ENCODE data around the gene PTDSS2. TPM values are rescaled to one million over a fixed set of nuclear protein-coding genes. Genes with fewer than 3 reads are reported as not detected.

PTDSS2 gene
- polyA plus RNA-seq, 3 donors = 9.3 to 18.3 (median 12.4) TPM

- Histone ChIP-seq H3K27ac (ENCODE audit: low read depth in 1 of 2, low read length in 2 of 2) (no peak overlapping the region), H4K20me1 (ENCODE audit: insufficient read depth, low read length) (peaks cover 27% of the 10 kb centered on the region), H3K36me3 (replicated peaks in 1 of 2; ENCODE audit: control insufficient read depth in 1 of 2, insufficient read depth in 2 of 2, low read length in 2 of 2) (peaks cover 30 to 34% of the 10 kb centered on the region in 2 donors), H3K79me2 (ENCODE audit: insufficient read depth, low read length) (no peaks in the 10 kb centered on the region), H3K9me3 (replicated peaks in 1 of 2; ENCODE audit: control insufficient read depth in 1 of 2, insufficient read depth in 1 of 2, low read length in 2 of 2) (peaks cover 0 to 1% of the 10 kb centered on the region in 2 donors), H3K4me2 (replicated peaks; ENCODE audit: extremely low read depth, low read length, poor library complexity, severe bottlenecking) (no peak overlapping the region), H3K4me3 (replicated peaks in 1 of 3; ENCODE audit: low read depth in 2 of 3, low read length in 3 of 3) (no peak overlapping the region), H2AFZ (ENCODE audit: insufficient read depth, low read depth, low read length, poor library complexity, severe bottlenecking) (no peak overlapping the region), H3K4me1 (ENCODE audit: control insufficient read depth in 1 of 2, insufficient read depth in 2 of 2, low read length in 2 of 2) (no peaks in the 10 kb centered on the region), H3K9ac (ENCODE audit: insufficient read depth, low read length, poor library complexity, severe bottlenecking) (no peak overlapping the region), H3K27me3 (ENCODE audit: control insufficient read depth in 2 of 2, insufficient read depth in 2 of 2, low read length in 2 of 2) (no peaks in the 10 kb centered on the region)
- Mint-ChIP-seq H3K9me3 (no peaks in the 10 kb centered on the region), H3K36me3 (peaks cover 22 to 43% of the 10 kb centered on the region in 2 donors), H3K27ac (peak overlapping the region in 2 of 7 donors; percentile 21 to 54), H3K4me3 (no peak overlapping the region), H3K4me1 (no peaks in the 10 kb centered on the region), H3K27me3 (ENCODE audit: low read depth in 3 of 3) (peaks cover 0 to 2% (median 0%) of the 10 kb centered on the region in 3 donors)
- DNase-seq = no peak
- WGBS (ENCODE audit: insufficient coverage) = 94% methylated on average over 35 of the region's 38 CpGs
- TF ChIP-seq CTCF (IDR thresholded peaks at IDR 0.05) = no peak
- intact Hi-C loops (cut with micrococcal nuclease) = no loop called here
These were observed 40.3 kb downstream of the PTDSS2 start for GRCh38 chr11:490186-490929.

GRCh38 chr11:490930-491260, 40.8 kb downstream of the PTDSS2 start:
- peaks cover 1% of the 10 kb centered on the region for H3K79me2 ChIP-seq (ENCODE audit: insufficient read depth, low read length)
- Mint-ChIP-seq H3K27me3 (ENCODE audit: low read depth in 3 of 3) (peaks cover 0 to 2% (median 0%) of the 10 kb centered on the region in 3 donors), H3K36me3 (peaks cover 25 to 49% of the 10 kb centered on the region in 2 donors), H3K27ac (peak overlapping the region in 2 of 7 donors; percentile 21 to 50), H3K4me1 (no peaks in the 10 kb centered on the region), H3K4me3 (no peak overlapping the region), H3K9me3 (no peaks in the 10 kb centered on the region)
- intact Hi-C loops (cut with micrococcal nuclease) = no loop called here
- H3K27me3 ChIP-seq (ENCODE audit: control insufficient read depth in 2 of 2, insufficient read depth in 2 of 2, low read length in 2 of 2) = no peaks in the 10 kb centered on the region
- DNase-seq = no peak
- H3K4me3 ChIP-seq (replicated peaks in 1 of 3; ENCODE audit: low read depth in 2 of 3, low read length in 3 of 3) = no peak overlapping the region
- no peak overlapping the region for H3K9ac ChIP-seq (ENCODE audit: insufficient read depth, low read length, poor library complexity, severe bottlenecking)
- H3K27ac ChIP-seq (ENCODE audit: low read depth in 1 of 2, low read length in 2 of 2) = no peak overlapping the region
- H3K9me3 ChIP-seq (replicated peaks in 1 of 2; ENCODE audit: control insufficient read depth in 1 of 2, insufficient read depth in 1 of 2, low read length in 2 of 2) = no peaks in the 10 kb centered on the region
- H3K4me1 ChIP-seq (ENCODE audit: control insufficient read depth in 1 of 2, insufficient read depth in 2 of 2, low read length in 2 of 2) = no peaks in the 10 kb centered on the region
- H2AFZ ChIP-seq (ENCODE audit: insufficient read depth, low read depth, low read length, poor library complexity, severe bottlenecking) = no peak overlapping the region
- peaks cover 33% of the 10 kb centered on the region for H4K20me1 ChIP-seq (ENCODE audit: insufficient read depth, low read length)
- WGBS (ENCODE audit: insufficient coverage) = 89% methylated on average over 15 of the region's 15 CpGs
- peaks cover 35 to 39% of the 10 kb centered on the region in 2 donors for H3K36me3 ChIP-seq (replicated peaks in 1 of 2; ENCODE audit: control insufficient read depth in 1 of 2, insufficient read depth in 2 of 2, low read length in 2 of 2)
- no peak for TF ChIP-seq CTCF (IDR thresholded peaks at IDR 0.05)
- no peak overlapping the region for H3K4me2 ChIP-seq (replicated peaks; ENCODE audit: extremely low read depth, low read length, poor library complexity, severe bottlenecking)

Data from CD14-positive monocyte (primary cell).